ENCODE measurements around the gene PRKCE. TPM values are rescaled to one million over a fixed set of nuclear protein-coding genes. Genes with fewer than 3 reads are reported as not detected.

Gene PRKCE
- total RNA-seq, 5 donors from 2014 or later (not counting 1 experiment from before 2014, with no cell fraction given), result 16.5 to 29.8 (median 23.4) TPM

DNA sequence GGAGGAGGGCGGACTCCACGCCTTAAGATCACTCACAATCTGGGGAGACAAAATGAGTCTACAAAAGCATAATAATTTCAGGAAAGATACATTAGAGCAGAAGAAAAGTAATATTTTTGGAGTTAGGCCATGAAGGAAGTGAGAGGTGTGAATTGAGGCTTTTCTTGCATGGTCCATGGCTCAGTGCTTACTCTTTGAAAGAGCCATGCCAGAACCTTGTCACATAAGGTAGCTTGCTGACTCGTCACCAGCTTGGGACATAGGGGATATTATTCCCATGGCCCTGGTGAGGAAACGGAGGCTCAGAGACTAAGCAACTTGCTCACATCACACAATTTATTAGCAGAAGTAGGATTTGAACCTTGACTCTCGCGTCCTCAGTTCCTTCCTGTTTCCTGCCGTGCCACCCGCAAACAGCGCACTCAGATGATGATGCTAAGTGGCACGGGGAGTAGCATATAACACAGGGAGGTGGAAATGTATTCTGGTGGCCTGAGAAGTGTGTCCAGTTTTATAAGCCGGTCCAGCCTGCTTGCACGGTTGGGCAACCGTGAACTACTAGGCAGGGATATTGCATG, 333.5 kb downstream of the PRKCE start:
- Mint-ChIP-seq H3K4me1 (no peaks in the 10 kb centered on the region), H3K4me3 (no peak overlapping the region), H3K27me3 (no peaks in the 10 kb centered on the region), H3K27ac (no peak overlapping the region), H3K36me3 (peaks cover 52% of the 10 kb centered on the region), H3K9me3 (no peaks in the 10 kb centered on the region)
- no peaks in the 10 kb centered on the region for H3K9me3 ChIP-seq
- ChIA-PET POLR2A (no interaction called here), CTCF (no interaction called here)
- WGBS (ENCODE audit: insufficient coverage), result 64% methylated on average over 6 of the region's 13 CpGs
- no peak overlapping the region for H3K4me3 ChIP-seq (ENCODE audit: control insufficient read depth in 1 of 2, extremely low read depth in 1 of 2, low read length in 1 of 2)
- DNase-seq (no peak), ATAC-seq (replicated peaks in 1 of 4) (no peak)
- H3K4me1 ChIP-seq (ENCODE audit: control insufficient read depth in 1 of 2, extremely low read depth in 1 of 2, insufficient read depth in 2 of 2, low read length in 2 of 2), result no peaks in the 10 kb centered on the region
- no peak overlapping the region for H3K27ac ChIP-seq (ENCODE audit: low read length)
- H3K36me3 ChIP-seq (ENCODE audit: control insufficient read depth in 2 of 2, extremely low read depth in 1 of 2, insufficient read depth in 1 of 2, low read length in 1 of 2), result peaks cover 0 to 5% of the 10 kb centered on the region in 2 donors
- H3K27me3 ChIP-seq (replicated peaks in 1 of 2; ENCODE audit: control insufficient read depth in 2 of 2, extremely low read depth in 1 of 2, insufficient read depth in 2 of 2, low read length in 1 of 2), result no peaks in the 10 kb centered on the region

- Histone ChIP-seq H3K9me3 (no peaks in the 10 kb centered on the region), H3K36me3 (ENCODE audit: control insufficient read depth in 2 of 2, extremely low read depth in 1 of 2, insufficient read depth in 1 of 2, low read length in 1 of 2) (peaks cover 0 to 3% of the 10 kb centered on the region in 2 donors), H3K4me3 (ENCODE audit: control insufficient read depth in 1 of 2, extremely low read depth in 1 of 2, low read length in 1 of 2) (no peak overlapping the region), H3K27me3 (replicated peaks in 1 of 2; ENCODE audit: control insufficient read depth in 2 of 2, extremely low read depth in 1 of 2, insufficient read depth in 2 of 2, low read length in 1 of 2) (no peaks in the 10 kb centered on the region), H3K27ac (ENCODE audit: low read length) (no peak overlapping the region), H3K4me1 (ENCODE audit: control insufficient read depth in 1 of 2, extremely low read depth in 1 of 2, insufficient read depth in 2 of 2, low read length in 2 of 2) (no peaks in the 10 kb centered on the region)
- no peak overlapping the region for H3K27ac Mint-ChIP-seq
- no peaks in the 10 kb centered on the region for H3K9me3 Mint-ChIP-seq
- ATAC-seq (replicated peaks in 1 of 4) (no peak), DNase-seq (no peak)
- ChIA-PET POLR2A (no interaction called here), CTCF (interaction anchor here in 1 of 2 donors (0.6 kb wide), 1 partner anchor 29 kb away, joined by 5 read pairs; no protein-coding TSS in a partner anchor)
- WGBS (ENCODE audit: insufficient coverage), result 64% methylated on average over 5 of the region's 5 CpGs
- H3K36me3 Mint-ChIP-seq, result peaks cover 44% of the 10 kb centered on the region
- no peaks in the 10 kb centered on the region for H3K4me1 Mint-ChIP-seq
- H3K27me3 Mint-ChIP-seq, result no peaks in the 10 kb centered on the region
- no peak overlapping the region for H3K4me3 Mint-ChIP-seq
Measured at GRCh38 chr2:45986509-45986908, 335.0 kb downstream of the PRKCE start.

DNA sequence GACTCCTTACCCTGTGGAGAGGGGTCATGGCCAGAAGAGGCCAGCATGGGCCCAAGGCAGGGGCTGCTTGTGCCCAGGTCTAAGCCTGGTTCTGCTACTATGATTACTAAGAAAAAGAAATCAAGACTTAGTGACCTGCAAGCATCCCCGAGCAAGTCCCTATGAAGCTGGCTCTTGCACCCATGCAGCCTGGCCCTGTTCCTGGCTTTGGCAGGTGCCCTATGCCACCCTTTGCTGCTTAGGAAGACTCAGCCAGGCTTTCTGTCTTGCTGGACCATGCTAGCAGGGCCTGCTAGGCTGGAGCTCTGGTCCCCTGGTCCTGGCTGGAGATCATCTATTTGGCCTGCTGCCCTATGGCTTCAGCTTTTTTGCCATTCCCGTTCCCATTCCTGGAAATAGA, 336.4 kb downstream of the PRKCE start:
- ATAC-seq (replicated peaks in 1 of 4) (no peak), DNase-seq (no peak)
- no peaks in the 10 kb centered on the region for H3K4me1 Mint-ChIP-seq
- Histone ChIP-seq H3K9me3 (no peaks in the 10 kb centered on the region), H3K4me3 (ENCODE audit: control insufficient read depth in 1 of 2, extremely low read depth in 1 of 2, low read length in 1 of 2) (no peak overlapping the region), H3K27me3 (replicated peaks in 1 of 2; ENCODE audit: control insufficient read depth in 2 of 2, extremely low read depth in 1 of 2, insufficient read depth in 2 of 2, low read length in 1 of 2) (no peaks in the 10 kb centered on the region), H3K36me3 (ENCODE audit: control insufficient read depth in 2 of 2, extremely low read depth in 1 of 2, insufficient read depth in 1 of 2, low read length in 1 of 2) (no peaks in the 10 kb centered on the region), H3K4me1 (ENCODE audit: control insufficient read depth in 1 of 2, extremely low read depth in 1 of 2, insufficient read depth in 2 of 2, low read length in 2 of 2) (no peaks in the 10 kb centered on the region), H3K27ac (ENCODE audit: low read length) (no peak overlapping the region)
- no peaks in the 10 kb centered on the region for H3K9me3 Mint-ChIP-seq
- WGBS (ENCODE audit: insufficient coverage), result 88% methylated on average over 2 of the region's 2 CpGs
- H3K27me3 Mint-ChIP-seq, result no peaks in the 10 kb centered on the region
- H3K27ac Mint-ChIP-seq, result no peak overlapping the region
- H3K4me3 Mint-ChIP-seq, result no peak overlapping the region
- CTCF ChIA-PET, result no interaction called here
- peaks cover 32% of the 10 kb centered on the region for H3K36me3 Mint-ChIP-seq
- POLR2A ChIA-PET, result no interaction called here

DNA sequence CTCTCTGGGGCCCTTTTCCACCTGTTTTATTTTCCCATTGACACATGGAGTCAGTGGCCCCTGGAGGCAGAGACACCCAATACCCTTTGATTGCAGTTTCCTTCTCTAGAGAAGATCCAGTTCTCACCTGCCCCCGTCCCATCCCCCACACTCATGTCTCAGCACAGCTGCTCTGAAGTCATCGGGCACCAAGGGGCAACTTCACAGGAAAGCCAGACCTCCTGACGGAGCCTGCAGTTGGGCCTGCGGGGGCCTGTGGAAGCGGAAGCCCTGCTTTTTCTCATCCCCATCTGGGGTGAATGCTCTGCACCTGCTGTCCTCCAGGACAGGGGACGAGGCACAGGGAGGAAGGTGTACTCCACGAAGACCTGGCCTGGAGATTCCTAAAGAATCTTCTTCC, 337.4 kb downstream of the PRKCE start:
- no peak overlapping the region for H3K4me3 Mint-ChIP-seq
- H3K4me1 Mint-ChIP-seq, result peaks cover 4 to 6% (median 5%) of the 10 kb centered on the region in 3 donors
- Histone ChIP-seq H3K27ac (ENCODE audit: low read length) (no peak overlapping the region), H3K4me1 (ENCODE audit: control insufficient read depth in 1 of 2, extremely low read depth in 1 of 2, insufficient read depth in 2 of 2, low read length in 2 of 2) (peaks cover 0 to 4% of the 10 kb centered on the region in 2 experiments), H3K36me3 (ENCODE audit: control insufficient read depth in 2 of 2, extremely low read depth in 1 of 2, insufficient read depth in 1 of 2, low read length in 1 of 2) (no peaks in the 10 kb centered on the region), H3K9me3 (no peaks in the 10 kb centered on the region), H3K27me3 (replicated peaks in 1 of 2; ENCODE audit: control insufficient read depth in 2 of 2, extremely low read depth in 1 of 2, insufficient read depth in 2 of 2, low read length in 1 of 2) (no peaks in the 10 kb centered on the region), H3K4me3 (ENCODE audit: control insufficient read depth in 1 of 2, extremely low read depth in 1 of 2, low read length in 1 of 2) (no peak overlapping the region)
- peaks cover 25% of the 10 kb centered on the region for H3K36me3 Mint-ChIP-seq
- H3K9me3 Mint-ChIP-seq, result no peaks in the 10 kb centered on the region
- WGBS (ENCODE audit: insufficient coverage), result 86% methylated on average over 6 of the region's 7 CpGs
- ATAC-seq (replicated peaks in 1 of 4) (no peak), DNase-seq (no peak)
- ChIA-PET CTCF (no interaction called here), POLR2A (no interaction called here)
- no peak overlapping the region for H3K27ac Mint-ChIP-seq
- no peaks in the 10 kb centered on the region for H3K27me3 Mint-ChIP-seq

- H3K27ac ChIP-seq (ENCODE audit: low read length), result no peak overlapping the region
- ChIA-PET POLR2A (no interaction called here), CTCF (interaction anchor here (0.6 to 0.8 kb wide), 4 partner anchors 34 to 1456 kb away, joined by 3 to 6 read pairs (median 4); no protein-coding TSS in a partner anchor)
- WGBS (ENCODE audit: insufficient coverage), result 76% methylated on average over 4 of the region's 6 CpGs
- no peaks in the 10 kb centered on the region for H3K36me3 ChIP-seq (ENCODE audit: control insufficient read depth in 2 of 2, extremely low read depth in 1 of 2, insufficient read depth in 1 of 2, low read length in 1 of 2)
- H3K9me3 ChIP-seq, result no peaks in the 10 kb centered on the region
- peaks cover 20% of the 10 kb centered on the region for H3K36me3 Mint-ChIP-seq
- peaks cover 4 to 6% (median 5%) of the 10 kb centered on the region in 3 donors for H3K4me1 Mint-ChIP-seq
- DNase-seq (no peak), ATAC-seq (replicated peaks in 1 of 4) (no peak)
- H3K4me1 ChIP-seq (ENCODE audit: control insufficient read depth in 1 of 2, extremely low read depth in 1 of 2, insufficient read depth in 2 of 2, low read length in 2 of 2), result peaks cover 0 to 4% of the 10 kb centered on the region in 2 experiments
- no peaks in the 10 kb centered on the region for H3K27me3 Mint-ChIP-seq
- H3K4me3 Mint-ChIP-seq, result no peak overlapping the region
- no peaks in the 10 kb centered on the region for H3K9me3 Mint-ChIP-seq
- no peaks in the 10 kb centered on the region for H3K27me3 ChIP-seq (replicated peaks in 1 of 2; ENCODE audit: control insufficient read depth in 2 of 2, extremely low read depth in 1 of 2, insufficient read depth in 2 of 2, low read length in 1 of 2)
- H3K4me3 ChIP-seq (ENCODE audit: control insufficient read depth in 1 of 2, extremely low read depth in 1 of 2, low read length in 1 of 2), result no peak overlapping the region
- no peak overlapping the region for H3K27ac Mint-ChIP-seq
Measured at GRCh38 chr2:45990131-45990530, 338.7 kb downstream of the PRKCE start.

DNA sequence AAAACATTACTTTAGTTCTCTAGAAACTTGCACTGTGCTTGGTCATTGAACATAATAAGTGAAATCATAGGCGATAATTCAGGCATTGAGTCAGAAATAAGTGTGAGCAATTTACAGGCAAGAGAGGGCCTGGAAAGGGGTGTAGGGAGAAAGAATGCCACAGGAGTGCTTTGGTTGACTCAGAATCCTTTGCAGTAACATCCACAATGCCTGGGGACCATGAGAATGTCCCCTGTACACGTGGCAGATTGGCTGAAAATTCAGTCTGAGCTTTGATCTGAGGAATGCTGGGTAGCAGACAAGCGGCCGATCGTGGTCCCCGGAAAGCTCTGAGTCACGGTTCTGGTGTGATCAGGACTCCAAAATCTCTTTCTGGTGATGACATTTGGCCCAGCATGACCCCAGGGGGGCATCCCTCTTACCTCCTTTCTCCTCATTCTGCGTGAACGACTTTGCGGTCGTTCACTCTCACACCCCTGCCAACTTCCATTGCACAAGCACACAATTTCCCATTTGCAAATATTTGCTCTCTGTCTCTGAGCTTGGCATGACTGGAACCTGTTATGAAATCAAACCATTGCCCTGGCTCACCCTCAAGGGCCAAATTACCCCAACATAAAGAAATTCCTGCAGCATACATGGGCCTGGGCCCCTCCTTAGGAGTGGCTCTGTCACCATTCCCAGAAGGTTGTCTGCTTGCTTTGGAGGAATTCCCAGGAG, 340.7 kb downstream of the PRKCE start:
- Histone ChIP-seq H3K4me3 (ENCODE audit: control insufficient read depth in 1 of 2, extremely low read depth in 1 of 2, low read length in 1 of 2) (no peak overlapping the region), H3K27ac (ENCODE audit: low read length) (no peak overlapping the region), H3K4me1 (ENCODE audit: control insufficient read depth in 1 of 2, extremely low read depth in 1 of 2, insufficient read depth in 2 of 2, low read length in 2 of 2) (peaks cover 0 to 4% of the 10 kb centered on the region in 2 experiments), H3K27me3 (replicated peaks in 1 of 2; ENCODE audit: control insufficient read depth in 2 of 2, extremely low read depth in 1 of 2, insufficient read depth in 2 of 2, low read length in 1 of 2) (no peaks in the 10 kb centered on the region), H3K36me3 (ENCODE audit: control insufficient read depth in 2 of 2, extremely low read depth in 1 of 2, insufficient read depth in 1 of 2, low read length in 1 of 2) (no peaks in the 10 kb centered on the region), H3K9me3 (no peaks in the 10 kb centered on the region)
- 85% methylated on average over 11 of the region's 11 CpGs for WGBS (ENCODE audit: insufficient coverage)
- Mint-ChIP-seq H3K9me3 (no peaks in the 10 kb centered on the region), H3K4me1 (peaks cover 4 to 6% (median 5%) of the 10 kb centered on the region in 3 donors), H3K4me3 (no peak overlapping the region), H3K27me3 (no peaks in the 10 kb centered on the region), H3K36me3 (peaks cover 7% of the 10 kb centered on the region), H3K27ac (no peak overlapping the region)
- ChIA-PET POLR2A (no interaction called here), CTCF (interaction anchor here in 1 of 2 donors (0.6 to 0.7 kb wide), 3 partner anchors 9 to 52 kb away, joined by 3 to 7 read pairs (median 4); no protein-coding TSS in a partner anchor)
- DNase-seq, result no peak
- no peak for ATAC-seq (replicated peaks in 1 of 4)
